Ovary (tissue), 3 donors: Measurements from ENCODE around the gene AK1.

Experiments used
- EP300 ChIP-seq: sonication (generic); formaldehyde crosslinking; IDR thresholded peaks from one replicate; pipeline ENCODE4 v1.6.1; 2017; ENCODE audit warnings: antibody characterized with exemption
- POLR2A ChIP-seq: fragments of 450-650 bp; IDR thresholded peaks from one replicate; pipeline ENCODE4 v1.6.1; 2017; ENCODE audit warnings: antibody characterized with exemption, mild to moderate bottlenecking, moderate library complexity
- TF ChIP-seq, protein P1 (sequence below), 3 donors: fragments of 450-650 bp in 2 of 3; fragments of 200-600 bp in 1 of 3; IDR thresholded peaks; one replicate each; pipeline versions ENCODE4 v1.5.1 to v1.8.0; 2016 to 2022; ENCODE audit warnings: antibody characterized with exemption in 3 of 3, mild to moderate bottlenecking in 1 of 3
- donor health status: DM: no; HTN: no; CAD: no.

DNA sequence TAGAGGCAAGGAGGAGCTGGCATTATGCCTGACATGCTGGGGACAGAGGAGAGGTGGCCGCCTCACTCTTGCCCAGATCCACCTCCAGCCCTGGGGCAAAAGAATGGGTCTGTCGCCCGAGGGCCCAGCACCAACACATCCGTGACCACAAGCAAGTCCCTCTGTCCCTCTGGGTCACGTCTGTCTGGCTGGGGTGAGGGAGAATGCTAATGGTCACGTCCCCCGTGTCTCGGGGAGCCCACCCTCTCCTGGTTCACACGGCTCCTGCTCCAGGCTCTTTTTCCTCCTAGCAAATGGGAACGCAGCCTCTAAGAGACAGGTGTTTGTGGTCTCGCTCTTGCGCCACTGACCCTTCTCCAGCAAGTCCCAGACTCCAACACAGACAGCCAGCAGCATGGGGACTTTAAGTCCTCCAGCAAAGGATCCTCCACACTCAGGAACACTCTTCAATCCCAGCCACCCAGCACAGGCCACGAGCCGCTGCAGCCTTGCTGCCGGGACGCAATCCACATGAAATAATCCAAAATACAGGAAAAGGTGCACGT lies 27.1 kb downstream of the AK1 start:
- TF ChIP-seq, protein P1, sequence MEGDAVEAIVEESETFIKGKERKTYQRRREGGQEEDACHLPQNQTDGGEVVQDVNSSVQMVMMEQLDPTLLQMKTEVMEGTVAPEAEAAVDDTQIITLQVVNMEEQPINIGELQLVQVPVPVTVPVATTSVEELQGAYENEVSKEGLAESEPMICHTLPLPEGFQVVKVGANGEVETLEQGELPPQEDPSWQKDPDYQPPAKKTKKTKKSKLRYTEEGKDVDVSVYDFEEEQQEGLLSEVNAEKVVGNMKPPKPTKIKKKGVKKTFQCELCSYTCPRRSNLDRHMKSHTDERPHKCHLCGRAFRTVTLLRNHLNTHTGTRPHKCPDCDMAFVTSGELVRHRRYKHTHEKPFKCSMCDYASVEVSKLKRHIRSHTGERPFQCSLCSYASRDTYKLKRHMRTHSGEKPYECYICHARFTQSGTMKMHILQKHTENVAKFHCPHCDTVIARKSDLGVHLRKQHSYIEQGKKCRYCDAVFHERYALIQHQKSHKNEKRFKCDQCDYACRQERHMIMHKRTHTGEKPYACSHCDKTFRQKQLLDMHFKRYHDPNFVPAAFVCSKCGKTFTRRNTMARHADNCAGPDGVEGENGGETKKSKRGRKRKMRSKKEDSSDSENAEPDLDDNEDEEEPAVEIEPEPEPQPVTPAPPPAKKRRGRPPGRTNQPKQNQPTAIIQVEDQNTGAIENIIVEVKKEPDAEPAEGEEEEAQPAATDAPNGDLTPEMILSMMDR (IDR thresholded peaks at IDR 0.05): no peak
- TF ChIP-seq POLR2A (no peak), EP300 (no peak)
